Stimulated activated CD8-positive, alpha-beta memory T cell treated with anti-CD3 and anti-CD28 coated beads, Interleukin-15, amount 100 ng/mL, for 24 hours (primary cell): Measurements from ENCODE around the gene CLCF1.

Source experiments
- DNase-seq: peaks from one replicate; pipeline ENCODE4 v3.0.0-alpha.2; 2020; ENCODE audit warnings: low read depth

CLCF1 gene

DNA sequence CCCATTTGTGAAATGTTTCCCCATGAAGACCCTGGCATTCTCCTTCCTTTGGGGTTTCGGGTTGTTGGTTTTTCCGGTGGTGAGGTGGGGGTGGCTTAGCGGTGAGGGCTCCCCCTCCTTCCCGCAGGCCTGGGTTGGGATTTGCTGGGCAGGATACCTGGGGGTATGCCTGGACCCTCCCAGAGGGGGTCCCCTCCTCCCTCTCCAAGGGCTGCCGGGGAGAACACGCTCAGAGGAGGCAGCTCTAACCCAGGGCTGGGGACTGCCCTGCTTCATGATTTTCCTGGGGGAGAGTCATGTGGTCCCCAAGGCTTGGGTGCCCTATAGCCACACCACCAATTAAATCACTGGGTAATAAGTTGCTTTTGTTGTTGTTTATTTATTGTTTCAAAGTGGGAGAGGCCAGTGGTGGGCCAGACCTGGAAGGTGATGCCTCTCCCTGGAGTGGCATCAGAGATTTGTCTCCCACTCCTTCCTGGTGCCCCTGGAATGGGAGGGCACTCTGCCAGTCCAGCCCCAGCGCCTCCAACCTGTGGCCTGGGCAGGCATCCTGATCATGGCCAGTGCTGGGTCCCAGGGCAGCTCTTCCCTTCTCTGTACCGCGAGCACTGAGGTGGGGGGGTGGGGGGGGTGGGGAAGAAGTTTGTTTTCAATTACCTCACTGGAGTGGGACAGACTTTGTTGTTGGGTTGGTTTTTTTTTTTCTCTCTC is 1.3 kb upstream of the CLCF1 start:
- DNase-seq: no peak

DNA sequence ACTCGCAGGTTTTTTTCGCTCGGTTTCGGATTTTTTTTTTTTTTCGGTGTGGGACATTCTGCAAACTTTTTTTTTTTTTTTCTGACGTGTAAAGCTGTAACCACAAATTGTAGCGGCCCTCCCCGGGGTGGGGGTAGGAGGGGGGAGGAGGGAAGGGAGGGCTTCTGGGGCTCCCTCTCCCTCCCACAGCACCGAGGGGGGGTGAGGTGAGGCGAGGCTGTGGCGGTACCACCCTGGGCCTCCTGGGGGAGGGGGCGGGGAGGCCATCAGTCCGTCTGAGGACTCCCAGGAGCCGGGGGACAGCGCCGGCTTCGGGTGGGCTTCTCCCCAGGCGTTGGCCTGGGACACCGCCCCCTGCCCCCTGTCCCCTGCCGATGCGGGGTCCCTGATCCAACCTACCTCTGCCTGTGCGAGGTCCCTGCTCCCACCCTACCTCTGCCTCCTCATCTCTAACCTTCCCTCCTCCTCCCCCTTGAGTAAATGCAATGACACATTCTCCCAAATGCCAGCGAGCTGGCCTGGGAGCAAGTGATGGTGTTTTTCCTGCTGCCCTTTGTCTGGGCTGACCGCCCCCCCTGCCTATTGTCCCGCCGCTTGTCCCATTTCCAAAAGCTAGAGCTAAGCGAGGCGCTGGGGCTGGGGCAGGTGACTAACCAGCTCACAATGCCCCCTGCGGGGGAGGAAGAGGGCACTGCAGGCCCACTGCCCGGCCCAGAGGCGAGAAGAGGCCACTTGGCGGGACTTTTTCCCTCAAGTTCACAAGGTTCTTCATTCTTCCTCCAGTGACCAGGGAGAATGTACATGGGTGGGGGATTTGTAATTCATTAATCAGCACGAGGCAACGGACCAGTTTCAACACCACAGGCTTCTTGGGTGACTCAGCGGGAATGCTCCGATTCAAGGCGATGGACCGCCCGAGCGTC is 511 bp upstream of the CLCF1 start:
- DNase-seq: no peak

DNA sequence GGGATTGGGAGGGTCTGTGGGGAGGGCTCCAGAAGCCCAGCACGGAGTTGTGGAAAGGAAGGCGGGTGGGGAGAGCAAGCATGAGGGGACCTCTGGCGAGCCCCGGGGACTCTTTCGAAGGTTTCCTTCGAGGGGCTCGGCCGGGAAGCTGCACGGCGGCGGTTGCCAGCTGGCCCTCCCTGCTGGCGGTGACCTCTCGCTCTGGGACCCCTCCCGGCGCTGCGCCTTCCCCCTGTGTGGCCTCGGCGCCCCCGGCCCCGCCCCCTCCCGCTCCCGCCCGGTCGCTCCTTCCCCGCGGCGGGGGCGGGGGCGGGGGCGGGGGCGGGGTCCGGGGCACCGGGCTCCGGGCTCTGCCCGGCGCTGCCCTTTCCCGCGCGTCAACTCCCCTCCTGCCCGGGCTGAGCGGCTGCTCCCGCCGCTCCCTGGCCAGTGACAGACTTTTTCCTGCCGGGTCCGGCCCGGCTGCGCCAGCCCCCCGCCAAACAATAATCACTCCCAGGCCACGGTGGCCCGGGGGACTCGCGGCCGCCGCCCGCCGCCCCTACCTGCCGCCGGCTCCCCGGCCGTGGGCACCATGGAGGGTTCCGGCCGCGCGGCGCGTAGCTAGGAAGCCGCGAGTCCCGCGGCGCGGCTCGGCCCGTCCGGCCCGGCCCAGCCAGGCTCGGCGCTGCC is 941 bp downstream of the CLCF1 start:
- DNase-seq: no peak

DNA sequence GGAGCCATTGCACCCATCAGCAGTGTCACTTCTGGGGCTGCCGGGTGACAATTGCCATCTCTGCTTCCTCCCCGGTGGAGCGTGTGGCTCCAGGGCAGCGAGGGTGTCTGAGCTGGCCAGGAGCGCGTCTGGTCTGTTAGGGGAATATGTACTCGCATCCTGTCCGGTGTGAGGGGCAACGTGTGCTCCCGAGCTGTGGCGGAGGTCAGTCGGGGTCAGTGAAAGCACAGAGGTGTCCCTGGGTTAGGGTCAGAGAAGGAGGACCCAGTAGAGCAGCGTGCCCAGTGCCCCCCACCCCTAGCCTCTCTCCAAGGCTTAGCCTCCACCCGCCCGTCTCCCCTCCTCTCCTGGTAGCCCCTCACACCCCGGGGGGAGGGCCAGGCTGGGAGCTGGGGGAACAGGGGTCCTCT is 1.5 kb downstream of the CLCF1 start:
- no peak for DNase-seq

DNA sequence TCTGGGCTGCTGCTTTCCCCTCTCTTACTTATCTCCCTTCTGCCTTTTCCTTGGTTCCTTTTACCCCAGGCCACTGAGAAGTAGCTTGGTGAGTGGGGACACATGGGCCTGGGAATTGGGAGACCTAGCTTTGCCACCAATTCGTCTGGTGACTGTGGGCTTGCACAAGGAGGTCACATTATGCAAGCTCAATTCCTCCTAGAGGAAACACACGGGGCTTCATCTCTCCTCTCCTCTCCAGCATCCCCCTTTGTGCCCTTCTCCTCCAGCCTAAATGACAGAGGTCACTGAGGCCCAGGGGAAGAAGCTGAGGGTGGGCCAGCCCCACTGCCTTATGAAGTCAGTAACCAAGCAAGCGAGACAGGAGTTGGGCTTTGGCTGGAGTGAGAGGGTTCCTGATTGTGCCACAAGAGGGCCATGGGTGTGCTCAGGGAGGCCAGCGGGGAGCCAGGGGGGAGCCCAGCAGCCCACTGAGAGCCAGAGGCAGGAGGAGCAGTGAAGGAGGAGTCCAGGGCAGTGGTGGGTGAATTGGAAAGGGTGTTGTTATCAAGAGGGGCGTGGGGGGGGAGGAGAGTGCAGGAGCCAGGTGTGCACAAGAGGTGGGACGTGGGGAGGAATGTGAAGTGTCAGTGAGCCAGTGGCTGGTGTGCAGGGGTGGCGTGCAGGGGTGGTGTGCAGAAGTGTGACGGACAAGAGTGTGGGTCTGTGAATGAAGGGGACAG is 2.0 kb downstream of the CLCF1 start:
- no peak for DNase-seq

DNA sequence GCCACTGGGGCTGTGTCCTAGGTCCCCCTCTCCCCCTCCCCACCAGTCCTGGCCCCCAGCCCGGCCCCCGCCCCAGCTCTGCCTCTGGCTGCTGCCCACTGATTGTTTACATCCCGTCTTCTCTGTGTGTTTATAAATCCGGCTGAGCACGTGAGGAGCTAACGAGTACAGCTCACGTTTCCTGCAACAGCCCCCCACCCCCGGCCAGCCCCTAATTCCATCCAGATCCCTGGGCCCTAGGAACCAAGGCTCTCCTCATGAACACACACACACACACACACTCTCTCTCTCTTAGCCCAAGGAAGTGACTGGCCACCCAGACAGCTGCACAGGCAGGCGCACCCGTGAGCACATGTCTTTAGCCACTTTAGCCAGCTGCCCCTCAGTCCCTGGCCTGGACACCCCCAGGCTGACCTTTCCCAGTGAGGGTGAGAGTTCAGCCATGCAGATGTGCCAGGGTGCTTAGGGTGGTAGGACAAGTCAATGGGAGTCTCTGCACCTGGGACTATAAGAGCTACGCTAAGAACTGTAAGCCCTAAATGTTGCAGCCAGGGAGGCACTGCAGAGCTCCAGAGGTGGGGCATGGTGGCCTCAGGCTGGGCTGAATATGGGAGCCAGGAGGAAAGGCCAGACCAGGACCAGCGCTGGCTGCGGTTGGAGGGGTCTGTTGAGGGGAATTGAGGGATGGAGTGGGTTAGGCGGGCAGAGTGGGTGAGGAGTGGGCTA is 2.9 kb downstream of the CLCF1 start:
- DNase-seq: no peak

DNA sequence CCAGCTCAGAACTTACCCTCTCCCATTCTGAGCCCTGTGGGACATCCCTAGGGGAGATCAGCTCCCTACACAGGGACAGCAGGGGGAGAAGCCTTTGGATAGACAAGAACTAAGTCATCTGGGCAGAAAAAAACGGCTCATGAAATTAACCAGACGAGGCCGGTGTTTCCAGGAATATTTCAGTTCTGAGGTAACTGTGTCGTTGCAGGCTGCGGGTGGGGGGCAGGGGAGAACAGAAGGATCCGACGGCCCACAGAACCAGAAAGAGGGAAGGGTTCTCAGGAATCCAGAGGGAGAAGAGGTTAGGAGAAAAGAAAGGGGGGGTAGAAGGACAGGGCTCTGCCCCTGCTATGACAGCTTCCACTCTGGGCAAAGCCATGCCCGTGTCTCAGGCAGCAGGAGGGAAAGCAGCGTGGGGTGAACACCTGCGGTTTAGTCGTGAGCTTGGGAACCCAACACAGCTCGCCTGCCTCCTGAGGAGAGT is 3.6 kb downstream of the CLCF1 start:
- no peak for DNase-seq

DNA sequence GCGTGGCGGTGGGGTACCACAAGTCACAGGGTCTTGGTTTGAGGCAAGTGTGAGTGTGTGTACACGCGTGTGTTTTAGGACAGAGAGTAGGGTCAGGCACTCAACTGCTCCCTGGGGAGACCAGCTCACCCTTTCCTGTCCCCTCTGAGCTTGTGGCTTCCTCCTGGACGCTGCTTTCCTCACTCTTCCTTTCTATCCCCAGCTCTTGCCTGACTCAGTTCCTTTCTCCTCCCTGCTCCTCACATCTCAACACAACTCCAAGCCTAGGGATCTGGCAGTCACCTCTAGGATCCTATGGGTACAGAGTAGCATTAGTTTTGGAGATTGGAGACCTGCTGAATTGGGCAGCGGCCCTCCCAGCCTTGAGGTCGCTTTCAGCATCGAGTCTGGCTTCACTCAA is 4.1 kb downstream of the CLCF1 start:
- no peak for DNase-seq

DNA sequence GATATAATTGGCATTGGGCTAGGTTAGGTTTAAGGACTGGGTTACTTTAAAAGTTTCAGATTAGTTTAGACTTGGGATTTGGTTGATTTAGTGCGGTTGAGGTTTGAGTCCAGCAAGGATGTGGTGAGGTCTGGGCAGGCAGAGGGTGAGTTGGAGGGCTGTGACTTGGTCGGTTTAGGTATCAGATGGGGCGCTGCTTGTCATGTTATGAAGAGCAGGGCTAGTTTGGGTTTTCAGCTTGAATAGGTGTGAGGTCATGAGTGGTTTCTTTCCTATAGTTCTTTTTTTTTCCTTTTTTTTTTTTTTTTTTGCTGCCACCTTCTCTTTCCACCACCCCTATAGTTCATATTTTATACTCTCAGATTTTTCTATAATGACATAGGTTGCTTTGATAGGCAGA is 4.8 kb downstream of the CLCF1 start:
- no peak for DNase-seq

DNA sequence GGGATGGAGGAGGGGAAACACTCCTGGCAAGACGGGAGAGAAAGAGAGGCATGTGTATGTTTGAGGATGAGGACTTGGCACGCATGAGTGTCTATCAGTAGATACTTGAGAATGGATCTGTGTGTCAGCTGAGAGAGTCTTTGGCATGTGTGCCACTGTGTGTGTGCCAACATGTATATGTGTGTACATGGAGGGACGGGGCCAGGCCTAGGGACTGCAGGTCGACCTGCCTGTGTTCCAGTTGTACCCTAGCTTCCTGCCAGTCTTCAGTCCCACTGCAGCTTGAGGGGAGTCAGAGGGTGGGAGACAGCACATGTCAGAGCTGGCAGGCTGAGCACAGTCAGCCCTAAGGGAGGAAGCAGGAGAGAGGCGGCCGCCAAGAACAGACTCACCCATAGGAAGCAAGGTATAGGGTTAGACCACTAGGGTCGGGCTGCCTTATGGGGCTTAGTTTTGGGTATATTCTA is 5.6 kb downstream of the CLCF1 start:
- no peak for DNase-seq

DNA sequence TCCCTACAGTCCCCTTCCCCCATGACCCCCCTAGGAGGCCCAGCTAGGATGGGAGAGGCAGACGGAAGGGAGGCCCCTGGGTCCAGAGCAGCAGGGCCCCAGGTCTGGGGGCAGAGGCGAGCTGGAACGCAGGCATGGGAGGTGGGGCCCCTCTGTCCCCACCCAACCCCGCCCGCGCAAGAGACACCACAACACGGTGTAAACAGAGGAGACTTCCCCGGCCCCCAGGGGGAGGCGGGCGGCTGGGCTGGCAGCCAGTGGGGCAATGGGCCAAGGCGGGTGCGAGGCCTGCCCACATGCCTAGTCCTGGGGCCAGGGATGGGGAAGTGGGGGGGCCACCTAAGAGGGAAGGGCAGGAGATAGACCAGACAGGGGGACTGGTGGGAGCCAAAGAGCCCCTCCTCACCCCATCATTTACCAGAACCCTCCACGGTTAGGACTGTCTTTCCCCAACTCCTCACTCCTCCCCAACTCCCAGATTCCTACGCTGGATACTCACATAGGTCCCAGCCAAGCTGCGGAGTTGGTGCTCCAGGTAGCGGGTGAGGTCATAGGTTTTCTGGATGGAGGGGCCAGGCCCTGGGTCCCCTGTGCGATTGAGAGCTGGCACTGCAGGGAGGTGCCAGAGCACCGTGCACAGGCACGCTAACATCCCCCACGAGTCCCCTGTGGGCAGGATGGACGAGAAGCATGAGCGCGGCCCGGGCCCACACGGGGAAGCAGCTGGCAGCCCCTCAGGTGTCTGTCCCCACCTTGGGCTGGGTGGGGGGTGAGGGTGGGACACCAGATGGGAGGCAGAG is 6.2 kb downstream of the CLCF1 start:
- no peak for DNase-seq

DNA sequence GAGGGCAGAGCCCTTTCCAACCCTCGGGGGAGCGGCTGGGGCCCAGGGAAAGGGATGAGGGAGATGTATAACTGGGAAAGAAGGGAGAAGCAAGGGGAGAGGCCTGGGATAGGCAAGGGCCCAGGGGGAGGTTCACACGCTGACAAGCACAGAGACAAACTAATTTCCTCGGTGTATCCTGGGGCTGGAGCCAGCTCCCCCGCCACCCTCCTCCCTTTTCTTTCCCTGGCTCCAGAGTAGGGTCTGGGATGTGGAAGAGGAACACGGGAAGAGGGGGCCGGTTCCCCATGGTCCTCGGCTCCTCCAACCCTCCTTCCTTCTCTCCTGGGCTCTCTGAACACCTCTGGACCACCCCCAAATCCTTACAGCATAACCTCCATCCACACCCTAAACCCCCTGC is 6.9 kb downstream of the CLCF1 start:
- no peak for DNase-seq

DNA sequence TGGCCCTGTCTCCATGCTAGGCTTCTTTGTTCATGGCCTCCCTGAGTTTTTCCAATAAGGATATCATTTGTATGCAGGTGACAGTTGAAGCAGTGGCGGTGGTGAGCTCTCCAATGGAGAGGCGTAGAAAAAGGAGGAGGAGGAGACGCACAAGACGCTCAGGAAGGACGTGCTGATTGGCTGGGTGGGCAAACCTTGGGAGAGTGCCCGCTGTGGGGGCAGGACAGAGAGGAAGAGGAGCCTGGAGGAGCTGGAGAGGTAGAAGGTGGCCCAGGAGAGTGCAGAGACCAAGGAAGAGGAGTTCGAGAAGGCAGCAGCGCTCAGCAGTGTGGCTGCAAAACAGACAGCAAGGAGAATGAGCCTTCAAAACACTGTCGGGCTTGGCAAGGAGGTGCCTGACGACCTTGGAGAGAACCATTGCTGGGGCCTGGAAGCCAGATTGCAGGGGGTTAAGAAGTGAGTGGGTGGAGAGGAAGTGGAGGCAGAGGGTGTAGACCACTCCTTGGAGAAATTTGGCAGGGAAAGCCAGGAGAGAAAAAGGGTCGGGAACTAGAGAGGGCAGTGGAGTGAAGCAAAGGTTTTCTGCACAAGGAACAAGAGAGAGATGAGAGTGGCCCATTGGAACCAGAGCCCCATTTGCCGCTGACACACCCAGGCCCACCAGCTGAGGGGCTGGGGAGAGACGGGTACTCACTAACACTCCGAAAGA is 7.5 kb downstream of the CLCF1 start:
- no peak for DNase-seq

DNA sequence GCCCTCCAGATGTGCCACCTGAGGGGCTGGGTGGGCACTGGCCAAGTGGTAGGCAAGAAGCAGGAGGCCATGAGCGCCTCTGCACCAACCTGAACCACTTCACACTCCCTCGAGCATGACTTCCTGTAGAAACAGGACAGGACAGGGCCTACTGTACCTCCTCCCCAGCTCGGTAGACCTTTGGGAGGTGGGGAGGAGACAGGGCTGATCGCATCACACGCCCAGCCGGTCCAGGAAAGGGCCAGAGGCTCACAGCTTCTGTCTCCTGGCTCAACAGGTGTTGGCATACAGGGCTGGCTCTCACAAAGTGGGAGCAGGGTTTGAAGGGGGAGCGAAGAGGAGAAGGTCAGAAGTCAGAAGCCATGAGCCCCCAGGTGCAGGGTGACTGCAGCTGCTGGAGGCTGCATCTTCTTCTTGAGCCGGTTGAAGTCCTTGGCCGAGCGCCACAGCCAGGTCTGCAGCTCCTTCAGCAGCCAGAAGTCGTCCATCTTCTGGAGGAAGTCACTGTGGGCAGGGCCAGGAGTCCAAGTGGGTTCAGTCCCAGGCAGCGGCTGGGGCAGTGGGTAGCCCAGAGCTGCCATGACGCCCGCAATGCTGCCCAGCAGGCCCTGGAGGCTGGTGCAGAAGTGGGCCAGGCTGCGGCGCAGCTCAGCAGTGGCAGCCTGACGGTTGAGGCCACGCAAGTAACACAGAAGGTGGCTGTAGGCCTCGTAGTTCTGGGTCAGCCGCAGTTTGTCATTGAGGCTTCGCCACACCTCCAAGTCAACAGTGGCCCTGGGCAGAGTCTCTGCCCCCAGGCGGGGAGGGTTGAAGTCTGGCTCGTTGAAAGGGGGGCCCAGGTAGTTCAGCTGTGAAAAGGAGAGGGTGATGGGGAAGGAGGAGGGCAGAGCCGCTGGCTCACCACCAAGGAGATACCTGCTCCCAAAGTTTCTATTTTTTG is 8.3 kb downstream of the CLCF1 start:
- DNase-seq: no peak

DNA sequence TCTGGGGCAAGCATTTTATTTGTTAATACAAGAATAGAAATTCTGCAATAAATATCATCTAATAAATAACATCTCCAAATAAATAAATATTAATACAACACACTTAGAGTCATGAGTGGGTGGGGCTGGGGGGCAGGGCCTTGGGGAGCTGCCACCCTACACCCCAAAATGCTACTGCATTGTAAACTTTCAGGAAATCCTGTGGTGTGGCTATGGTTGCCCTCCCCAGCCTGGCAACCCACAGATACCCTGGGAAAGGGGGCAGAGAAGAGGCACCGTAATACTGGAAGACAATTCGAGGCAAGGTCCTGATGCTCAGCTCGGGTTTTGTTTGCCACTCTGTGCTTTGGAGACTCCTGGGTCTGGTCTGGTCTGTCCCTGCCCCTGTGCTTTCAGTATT is 9.2 kb downstream of the CLCF1 start:
- DNase-seq: no peak

DNA sequence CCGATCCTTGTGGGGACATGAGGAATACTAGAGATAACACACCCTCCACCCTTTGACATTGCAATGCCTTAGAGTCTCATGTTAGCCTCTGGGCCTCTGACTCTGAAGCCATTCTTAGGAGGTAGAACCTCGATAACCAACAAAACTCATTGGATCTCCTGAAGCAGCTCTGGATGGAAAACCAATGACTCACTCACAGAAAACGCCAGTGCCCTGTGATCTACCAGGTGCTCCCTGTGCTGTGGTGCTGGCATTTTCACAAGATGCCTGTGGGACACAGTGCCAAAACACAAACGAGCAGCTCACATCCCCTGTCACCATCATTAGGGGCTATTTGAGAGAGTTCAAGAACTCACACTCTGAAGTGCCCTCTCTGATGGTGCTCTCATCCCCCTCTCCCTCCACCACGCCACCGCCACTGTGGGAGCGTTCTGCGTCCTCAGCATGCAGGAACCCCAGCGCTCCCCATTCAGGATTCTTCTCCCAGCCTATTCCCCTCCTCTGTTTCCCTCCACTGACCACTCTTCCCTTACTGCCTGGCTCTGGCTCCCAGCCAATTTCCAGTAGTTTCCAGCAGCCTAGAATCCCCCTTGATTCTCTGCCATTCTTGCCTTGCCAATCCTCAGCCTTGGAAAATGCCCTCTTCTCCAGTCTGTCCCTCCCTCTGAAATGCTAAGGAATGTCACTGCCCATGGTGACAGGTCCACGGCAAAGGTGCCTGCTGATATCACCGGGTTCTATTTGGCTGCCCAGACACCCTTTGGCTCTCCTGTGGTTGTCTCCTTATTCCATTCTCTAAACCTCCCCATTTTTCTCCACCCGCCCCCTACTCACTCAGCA is 15.3 kb downstream of the CLCF1 start:
- no peak for DNase-seq

DNA sequence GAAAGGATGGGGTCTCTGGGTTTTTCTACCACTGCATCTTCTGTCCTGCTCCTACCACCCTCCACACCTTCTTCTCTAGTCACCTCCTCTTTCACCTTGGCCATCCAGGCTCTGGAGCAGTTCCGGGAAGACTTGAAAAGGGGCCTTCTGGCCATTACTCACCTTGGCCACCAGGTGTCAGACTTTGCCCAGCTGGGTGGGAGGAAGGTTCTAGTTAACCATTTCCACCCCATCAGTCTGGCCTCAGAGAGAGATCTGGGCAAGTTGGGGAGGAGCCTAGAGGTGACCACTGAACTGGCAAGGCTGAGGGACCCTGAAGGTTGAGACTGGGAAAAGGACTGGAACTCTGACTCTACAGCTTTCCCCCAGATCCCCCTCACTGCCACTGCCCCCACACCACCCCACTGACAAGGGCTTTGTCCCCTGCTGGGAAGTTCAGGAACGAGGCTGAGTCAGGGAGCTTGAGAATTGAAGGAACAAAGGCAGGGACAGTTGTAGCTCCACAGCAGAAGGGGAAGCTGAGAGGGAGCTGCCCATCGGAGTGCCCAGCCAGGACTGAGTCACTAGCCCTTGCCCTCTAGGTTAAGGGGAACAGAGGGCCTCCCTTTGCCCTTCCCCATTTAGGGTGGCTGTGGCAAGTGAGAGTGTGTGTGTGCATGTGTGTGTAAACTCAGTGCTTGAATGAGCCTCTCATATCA is 16.4 kb downstream of the CLCF1 start:
- no peak for DNase-seq
